ENCODE measurements around the gene SIRT7.
A peak's percentile ranks its signal among the peaks of the same experiment; 100 is the strongest.

SIRT7 gene

GRCh38 chr17:81922566-81923301 is 4.8 kb upstream of the SIRT7 start:
- TF ChIP-seq ZBTB7A (IDR thresholded peaks at IDR 0.05; ENCODE audit: low read depth) (0 out of 2 replicates have a peak, but pooled peaks have one; percentile 28), FOXM1 (IDR thresholded peaks at IDR 0.05; ENCODE audit: borderline replicate concordance, low read depth) (no peak)

- TF ChIP-seq CEBPB (IDR thresholded peaks at IDR 0.05) (no peak), CREB1 (IDR thresholded peaks at IDR 0.05; ENCODE audit: low read depth) (no peak), USF1 (IDR thresholded peaks at IDR 0.05) (no peak), EP300 (IDR thresholded peaks at IDR 0.05; ENCODE audit: borderline replicate concordance) (no peak), MAX (IDR thresholded peaks at IDR 0.05) (no peak), NFIC (IDR thresholded peaks at IDR 0.05) (no peak), ZBTB7A (IDR thresholded peaks at IDR 0.05; ENCODE audit: low read depth) (no peak), TAF1 (IDR thresholded peaks at IDR 0.05; ENCODE audit: low read depth) (no peak), TEAD4 (IDR thresholded peaks at IDR 0.05) (no peak), TCF12 (IDR thresholded peaks at IDR 0.05; ENCODE audit: low read depth) (no peak)
- TF ChIP-seq, protein P1, sequence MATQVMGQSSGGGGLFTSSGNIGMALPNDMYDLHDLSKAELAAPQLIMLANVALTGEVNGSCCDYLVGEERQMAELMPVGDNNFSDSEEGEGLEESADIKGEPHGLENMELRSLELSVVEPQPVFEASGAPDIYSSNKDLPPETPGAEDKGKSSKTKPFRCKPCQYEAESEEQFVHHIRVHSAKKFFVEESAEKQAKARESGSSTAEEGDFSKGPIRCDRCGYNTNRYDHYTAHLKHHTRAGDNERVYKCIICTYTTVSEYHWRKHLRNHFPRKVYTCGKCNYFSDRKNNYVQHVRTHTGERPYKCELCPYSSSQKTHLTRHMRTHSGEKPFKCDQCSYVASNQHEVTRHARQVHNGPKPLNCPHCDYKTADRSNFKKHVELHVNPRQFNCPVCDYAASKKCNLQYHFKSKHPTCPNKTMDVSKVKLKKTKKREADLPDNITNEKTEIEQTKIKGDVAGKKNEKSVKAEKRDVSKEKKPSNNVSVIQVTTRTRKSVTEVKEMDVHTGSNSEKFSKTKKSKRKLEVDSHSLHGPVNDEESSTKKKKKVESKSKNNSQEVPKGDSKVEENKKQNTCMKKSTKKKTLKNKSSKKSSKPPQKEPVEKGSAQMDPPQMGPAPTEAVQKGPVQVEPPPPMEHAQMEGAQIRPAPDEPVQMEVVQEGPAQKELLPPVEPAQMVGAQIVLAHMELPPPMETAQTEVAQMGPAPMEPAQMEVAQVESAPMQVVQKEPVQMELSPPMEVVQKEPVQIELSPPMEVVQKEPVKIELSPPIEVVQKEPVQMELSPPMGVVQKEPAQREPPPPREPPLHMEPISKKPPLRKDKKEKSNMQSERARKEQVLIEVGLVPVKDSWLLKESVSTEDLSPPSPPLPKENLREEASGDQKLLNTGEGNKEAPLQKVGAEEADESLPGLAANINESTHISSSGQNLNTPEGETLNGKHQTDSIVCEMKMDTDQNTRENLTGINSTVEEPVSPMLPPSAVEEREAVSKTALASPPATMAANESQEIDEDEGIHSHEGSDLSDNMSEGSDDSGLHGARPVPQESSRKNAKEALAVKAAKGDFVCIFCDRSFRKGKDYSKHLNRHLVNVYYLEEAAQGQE (IDR thresholded peaks at IDR 0.05; ENCODE audit: low read depth): no peak
These were observed 4.1 kb upstream of the SIRT7 start for GRCh38 chr17:81921996-81922565.

GRCh38 chr17:81921537-81921862 is 3.5 kb upstream of the SIRT7 start:
- TF ChIP-seq RAD21 (IDR thresholded peaks at IDR 0.05; ENCODE audit: low read depth) (no peak), MAX (IDR thresholded peaks at IDR 0.05) (no peak), ZBTB7A (IDR thresholded peaks at IDR 0.05; ENCODE audit: low read depth) (no peak)

GRCh38 chr17:81920612-81921536 is 2.9 kb upstream of the SIRT7 start:
- TF ChIP-seq EP300 (IDR thresholded peaks at IDR 0.05; ENCODE audit: borderline replicate concordance) (no peak), CEBPB (IDR thresholded peaks at IDR 0.05) (no peak), EGR1 (IDR thresholded peaks at IDR 0.05) (no peak), NFIC (IDR thresholded peaks at IDR 0.05) (no peak), MAX (IDR thresholded peaks at IDR 0.05) (no peak), ZBTB7A (IDR thresholded peaks at IDR 0.05; ENCODE audit: low read depth) (no peak), FOXM1 (IDR thresholded peaks at IDR 0.05; ENCODE audit: borderline replicate concordance, low read depth) (no peak), CREB1 (IDR thresholded peaks at IDR 0.05; ENCODE audit: low read depth) (no peak)

- TF ChIP-seq YY1 (IDR thresholded peaks at IDR 0.05; ENCODE audit: low read depth) (no peak), TCF12 (IDR thresholded peaks at IDR 0.05; ENCODE audit: low read depth) (no peak), MAX (IDR thresholded peaks at IDR 0.05) (no peak), EP300 (IDR thresholded peaks at IDR 0.05; ENCODE audit: borderline replicate concordance) (no peak)
These were observed 1.0 kb upstream of the SIRT7 start for GRCh38 chr17:81918832-81919545.

DNA sequence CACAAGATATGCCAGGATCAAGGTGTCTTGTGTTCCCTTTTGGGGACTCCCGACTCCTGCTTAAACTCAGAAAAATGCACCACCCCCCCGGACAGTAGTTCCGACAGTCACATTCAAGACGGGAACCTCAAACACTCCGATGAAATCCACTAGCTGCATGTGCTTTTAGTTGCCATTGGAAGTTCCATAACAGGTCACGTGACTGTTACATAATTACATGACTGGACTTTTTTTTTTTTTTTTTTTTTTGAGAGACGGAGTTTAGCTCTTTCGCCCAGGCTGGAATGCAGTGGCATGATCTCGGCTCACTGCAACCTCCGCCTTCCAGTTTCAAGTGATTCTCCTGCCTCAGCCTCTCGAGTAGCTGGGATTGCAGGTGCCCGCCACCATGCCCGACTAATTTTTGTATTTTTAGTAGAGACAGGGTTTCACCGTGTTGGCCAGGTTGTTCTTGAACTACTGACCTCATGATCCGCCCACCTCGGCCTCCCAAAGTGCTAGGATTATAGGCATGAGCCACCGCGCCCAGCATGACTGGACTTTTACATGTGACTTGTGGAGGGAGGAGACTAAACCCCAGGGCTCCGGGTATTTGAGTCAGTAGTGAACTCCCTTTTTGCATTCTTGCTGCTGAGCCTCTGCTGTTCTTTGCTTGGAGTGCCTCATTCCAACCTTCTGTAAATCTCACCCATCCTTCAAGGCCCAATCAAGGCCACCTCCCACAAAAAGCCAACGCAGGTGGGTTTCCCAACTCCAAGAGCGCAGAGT is 1.6 kb downstream of the SIRT7 start:
- TF ChIP-seq USF1 (IDR thresholded peaks at IDR 0.05) (0 out of 2 replicates have a peak, but pooled peaks have one; percentile 30), CEBPB (IDR thresholded peaks at IDR 0.05) (no peak), MAX (IDR thresholded peaks at IDR 0.05) (no peak), EGR1 (IDR thresholded peaks at IDR 0.05) (0 out of 2 replicates have a peak, but pooled peaks have one; percentile 8)

Data from Ishikawa (cell line).